ENCODE results near the gene RBM23. TPM values are rescaled to one million over a fixed set of nuclear protein-coding genes. Genes with fewer than 3 reads are reported as not detected.

Gene RBM23
- polyA plus RNA-seq, 1 donor from 2014 or later: 83.7 TPM

DNA sequence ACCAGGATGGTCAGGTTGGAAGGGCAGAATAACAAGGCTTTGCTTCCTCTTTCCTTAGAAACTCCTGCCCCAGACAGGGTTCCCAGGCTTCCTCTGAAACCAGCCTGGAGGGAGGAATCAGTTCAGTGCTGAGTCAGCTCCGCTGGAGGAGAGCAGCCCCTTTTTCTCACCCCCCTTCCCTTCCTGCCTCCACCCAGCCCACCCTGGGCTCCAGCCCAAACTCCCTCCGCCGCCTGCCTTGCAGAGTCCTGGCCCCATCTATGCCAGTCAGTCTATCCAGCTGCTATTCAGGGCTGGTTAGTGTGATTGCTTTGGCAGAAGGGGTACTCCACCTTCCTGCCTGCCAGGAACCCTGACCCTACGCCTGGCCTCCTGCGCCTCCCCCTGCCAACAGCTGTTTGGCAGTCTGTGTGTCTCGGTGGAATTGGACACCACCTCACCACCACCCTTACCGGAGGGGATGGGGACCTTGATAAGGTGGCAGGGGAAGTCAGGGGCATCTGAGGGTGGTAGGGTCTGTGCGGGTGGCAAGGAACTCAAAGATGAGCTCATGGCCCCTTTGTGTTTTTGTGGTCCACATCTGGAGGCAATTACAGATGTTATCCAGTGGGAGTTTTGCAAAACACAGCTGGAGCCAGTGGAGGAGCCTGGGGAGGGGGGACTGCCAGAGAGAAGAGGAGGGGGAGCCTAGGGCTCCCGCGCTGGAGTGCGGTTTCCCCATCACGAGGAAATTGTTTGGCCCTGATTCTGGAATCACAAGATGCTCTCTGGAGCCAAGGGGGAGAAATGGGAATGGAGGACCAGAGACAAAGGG lies 70.4 kb downstream of the RBM23 start:
- no peak overlapping the region for H3K27ac ChIP-seq (ENCODE audit: low read length)
- H2AFZ ChIP-seq (ENCODE audit: low read depth, low read length): no peak overlapping the region
- no peaks in the 10 kb centered on the region for H4K20me1 ChIP-seq (ENCODE audit: insufficient read depth)
- no peak overlapping the region for H3K4me2 ChIP-seq (ENCODE audit: low read length)
- H3K4me3 ChIP-seq (ENCODE audit: low read length): no peak overlapping the region
- no peaks in the 10 kb centered on the region for H3K9me3 ChIP-seq (ENCODE audit: low read length)
- H3K36me3 ChIP-seq (ENCODE audit: insufficient read depth, low read length): no peaks in the 10 kb centered on the region
- no peaks in the 10 kb centered on the region for H3K79me2 ChIP-seq (replicated peaks; ENCODE audit: insufficient read depth, low read length)
- H3K9me2 ChIP-seq (ENCODE audit: insufficient read depth, low read length): no peaks in the 10 kb centered on the region
- no peak overlapping the region for H3K9ac ChIP-seq (ENCODE audit: low read length)
- no peaks in the 10 kb centered on the region for H3K27me3 ChIP-seq (ENCODE audit: insufficient read depth, low read depth, low read length)
- TF ChIP-seq RAD21 (conservative IDR thresholded peaks at IDR 0.05): no peak
- TF ChIP-seq EZH2 (IDR thresholded peaks at IDR 0.05; ENCODE audit: borderline replicate concordance, insufficient read depth, low read length, poor library complexity, severe bottlenecking): no peak
- TF ChIP-seq, protein P1, sequence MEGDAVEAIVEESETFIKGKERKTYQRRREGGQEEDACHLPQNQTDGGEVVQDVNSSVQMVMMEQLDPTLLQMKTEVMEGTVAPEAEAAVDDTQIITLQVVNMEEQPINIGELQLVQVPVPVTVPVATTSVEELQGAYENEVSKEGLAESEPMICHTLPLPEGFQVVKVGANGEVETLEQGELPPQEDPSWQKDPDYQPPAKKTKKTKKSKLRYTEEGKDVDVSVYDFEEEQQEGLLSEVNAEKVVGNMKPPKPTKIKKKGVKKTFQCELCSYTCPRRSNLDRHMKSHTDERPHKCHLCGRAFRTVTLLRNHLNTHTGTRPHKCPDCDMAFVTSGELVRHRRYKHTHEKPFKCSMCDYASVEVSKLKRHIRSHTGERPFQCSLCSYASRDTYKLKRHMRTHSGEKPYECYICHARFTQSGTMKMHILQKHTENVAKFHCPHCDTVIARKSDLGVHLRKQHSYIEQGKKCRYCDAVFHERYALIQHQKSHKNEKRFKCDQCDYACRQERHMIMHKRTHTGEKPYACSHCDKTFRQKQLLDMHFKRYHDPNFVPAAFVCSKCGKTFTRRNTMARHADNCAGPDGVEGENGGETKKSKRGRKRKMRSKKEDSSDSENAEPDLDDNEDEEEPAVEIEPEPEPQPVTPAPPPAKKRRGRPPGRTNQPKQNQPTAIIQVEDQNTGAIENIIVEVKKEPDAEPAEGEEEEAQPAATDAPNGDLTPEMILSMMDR (IDR thresholded peaks at IDR 0.05; ENCODE audit: poor library complexity, severe bottlenecking): no peak
- H3F3A ChIP-seq (ENCODE audit: insufficient read depth, low read length, poor library complexity, severe bottlenecking): no peaks in the 10 kb centered on the region

DNA sequence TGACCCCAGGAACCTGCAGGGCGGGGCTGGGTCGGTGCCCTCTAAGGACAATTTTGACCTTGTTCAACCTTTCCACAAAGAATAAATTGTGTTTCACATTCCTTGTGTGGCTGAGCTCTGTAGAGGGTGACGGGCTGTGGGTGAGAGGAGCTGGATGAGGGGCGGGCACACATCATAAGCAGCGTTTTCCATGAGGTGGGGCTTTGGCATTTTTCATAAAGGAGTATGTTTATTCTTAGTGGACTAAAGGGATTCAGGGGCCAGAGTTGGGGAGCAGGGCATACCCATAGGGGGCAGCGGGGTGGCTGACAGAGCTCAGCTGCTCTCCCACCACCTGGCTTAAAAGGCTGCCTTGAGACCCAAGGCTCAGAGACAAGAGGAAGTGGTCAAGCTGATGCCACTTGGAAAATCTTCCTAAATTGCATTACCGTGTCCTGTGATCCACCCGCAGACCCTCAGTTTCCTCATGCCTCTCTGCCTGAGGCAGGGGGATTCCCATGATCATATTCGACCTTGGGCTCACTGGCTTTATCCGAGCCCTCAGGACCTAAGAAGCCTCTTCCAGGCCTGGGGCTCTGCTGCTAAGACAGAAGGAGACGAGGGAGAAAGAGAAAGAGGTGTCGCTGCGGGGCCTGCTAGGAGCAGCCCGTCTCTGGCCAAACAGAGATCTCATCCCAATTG lies 71.1 kb downstream of the RBM23 start:
- Histone ChIP-seq H3K4me3 (ENCODE audit: low read length) (no peak overlapping the region), H3K4me2 (ENCODE audit: low read length) (no peak overlapping the region)

More for the DNA sequence above, 71.1 kb downstream of the RBM23 start:
- Histone ChIP-seq H2AFZ (ENCODE audit: low read depth, low read length) (no peak overlapping the region), H3K9me2 (ENCODE audit: insufficient read depth, low read length) (no peaks in the 10 kb centered on the region), H3K79me2 (replicated peaks; ENCODE audit: insufficient read depth, low read length) (no peaks in the 10 kb centered on the region), H3K27me3 (ENCODE audit: insufficient read depth, low read depth, low read length) (no peaks in the 10 kb centered on the region), H3K36me3 (ENCODE audit: insufficient read depth, low read length) (no peaks in the 10 kb centered on the region), H3K9me3 (ENCODE audit: low read length) (no peaks in the 10 kb centered on the region), H4K20me1 (ENCODE audit: insufficient read depth) (no peaks in the 10 kb centered on the region), H3F3A (ENCODE audit: insufficient read depth, low read length, poor library complexity, severe bottlenecking) (no peaks in the 10 kb centered on the region), H3K27ac (ENCODE audit: low read length) (no peak overlapping the region), H3K9ac (ENCODE audit: low read length) (no peak overlapping the region)
- TF ChIP-seq, protein P1 (IDR thresholded peaks at IDR 0.05; ENCODE audit: poor library complexity, severe bottlenecking): no peak
- TF ChIP-seq EZH2 (IDR thresholded peaks at IDR 0.05; ENCODE audit: borderline replicate concordance, insufficient read depth, low read length, poor library complexity, severe bottlenecking): no peak
- no peak for TF ChIP-seq EP300 (conservative IDR thresholded peaks at IDR 0.05; ENCODE audit: poor library complexity, severe bottlenecking)
- TF ChIP-seq, protein P2, sequence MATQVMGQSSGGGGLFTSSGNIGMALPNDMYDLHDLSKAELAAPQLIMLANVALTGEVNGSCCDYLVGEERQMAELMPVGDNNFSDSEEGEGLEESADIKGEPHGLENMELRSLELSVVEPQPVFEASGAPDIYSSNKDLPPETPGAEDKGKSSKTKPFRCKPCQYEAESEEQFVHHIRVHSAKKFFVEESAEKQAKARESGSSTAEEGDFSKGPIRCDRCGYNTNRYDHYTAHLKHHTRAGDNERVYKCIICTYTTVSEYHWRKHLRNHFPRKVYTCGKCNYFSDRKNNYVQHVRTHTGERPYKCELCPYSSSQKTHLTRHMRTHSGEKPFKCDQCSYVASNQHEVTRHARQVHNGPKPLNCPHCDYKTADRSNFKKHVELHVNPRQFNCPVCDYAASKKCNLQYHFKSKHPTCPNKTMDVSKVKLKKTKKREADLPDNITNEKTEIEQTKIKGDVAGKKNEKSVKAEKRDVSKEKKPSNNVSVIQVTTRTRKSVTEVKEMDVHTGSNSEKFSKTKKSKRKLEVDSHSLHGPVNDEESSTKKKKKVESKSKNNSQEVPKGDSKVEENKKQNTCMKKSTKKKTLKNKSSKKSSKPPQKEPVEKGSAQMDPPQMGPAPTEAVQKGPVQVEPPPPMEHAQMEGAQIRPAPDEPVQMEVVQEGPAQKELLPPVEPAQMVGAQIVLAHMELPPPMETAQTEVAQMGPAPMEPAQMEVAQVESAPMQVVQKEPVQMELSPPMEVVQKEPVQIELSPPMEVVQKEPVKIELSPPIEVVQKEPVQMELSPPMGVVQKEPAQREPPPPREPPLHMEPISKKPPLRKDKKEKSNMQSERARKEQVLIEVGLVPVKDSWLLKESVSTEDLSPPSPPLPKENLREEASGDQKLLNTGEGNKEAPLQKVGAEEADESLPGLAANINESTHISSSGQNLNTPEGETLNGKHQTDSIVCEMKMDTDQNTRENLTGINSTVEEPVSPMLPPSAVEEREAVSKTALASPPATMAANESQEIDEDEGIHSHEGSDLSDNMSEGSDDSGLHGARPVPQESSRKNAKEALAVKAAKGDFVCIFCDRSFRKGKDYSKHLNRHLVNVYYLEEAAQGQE (IDR thresholded peaks at IDR 0.05; ENCODE audit: borderline replicate concordance): no peak
- TF ChIP-seq MXI1 (conservative IDR thresholded peaks at IDR 0.05; ENCODE audit: poor library complexity, severe bottlenecking): no peak
- no peak for TF ChIP-seq RAD21 (conservative IDR thresholded peaks at IDR 0.05)
- no peak for TF ChIP-seq POLR2AphosphoS5 (IDR thresholded peaks at IDR 0.05)
- TF ChIP-seq TAF1 (IDR thresholded peaks at IDR 0.05; ENCODE audit: low read depth): no peak
- no peak for TF ChIP-seq SMC3 (conservative IDR thresholded peaks at IDR 0.05; ENCODE audit: poor library complexity)
